K562 (cell line): ENCODE data around the gene CCDC167. TPM values are rescaled to one million over a fixed set of nuclear protein-coding genes. Genes with fewer than 3 reads are reported as not detected.

ENCODE experiments used
- ATAC-seq: fragments of 200-7000 bp; cut with Tn5 transposase; 3 replicates; pipeline ENCODE4 v1.9.1; 2020; ENCODE audit warnings: moderate library complexity
- BruUV-seq: library from RNA; stranded (reverse); fragments of 400-500 nt; replicated peaks from 2 replicates; lab custom pipeline; 2021; lab: Mats Ljungman, UMichigan
- CTCF ChIA-PET: fragments of 300-600 bp; formaldehyde crosslinking; extraction: SDS; loops from one replicate; lab custom pipeline; 2021; ENCODE audit warnings: low intra/inter-chr PET ratio; lab: Yijun Ruan, JAX
- POLR2A ChIA-PET: fragments of 300-600, 350-650 bp; sonication (Branson Sonifier 250); formaldehyde crosslinking; extraction: SDS; loops from one replicate; lab custom pipeline; 2021; ENCODE audit warnings: antibody characterized with exemption, inconsistent platforms; lab: Yijun Ruan, JAX
- DNase-seq, 4 experiments: peaks; one replicate each; pipeline versions ENCODE4 v3.0.0 to v3.0.0-alpha.2; 2011 to 2018; ENCODE audit warnings: low spot score in 3 of 4, mixed read lengths in 3 of 4; ENCODE audit errors: extremely low read depth in 1 of 4
- FAIRE-seq: peaks from 2 replicates; lab custom pipeline; 2011; peaks lifted over from hg19 to GRCh38; lab: Jason Lieb, UNC
- H2AFZ ChIP-seq: 2 replicates; pipeline ENCODE4 v1.6.0; 2011; ENCODE audit warnings: low read depth, low read length, control low read depth, inconsistent platforms
- H3K27ac ChIP-seq: fragments of 200-600 bp; 3 replicates; pipeline ENCODE4 v1.8.0; 2011; ENCODE audit warnings: low read depth, mild to moderate bottlenecking, control low read depth, inconsistent platforms, low read length, moderate library complexity, mixed read lengths; ENCODE audit errors: extremely low read depth
- H3K27me3 ChIP-seq, 2 experiments: fragments of 300-600 bp in 1 of 2; 2 replicates in 1 of 2; 3 replicates in 1 of 2; pipeline versions ENCODE4 v1.6.0 to v1.8.0; 2011; ENCODE audit warnings: inconsistent platforms in 2 of 2, low read length in 2 of 2, mild to moderate bottlenecking in 1 of 2, mixed read lengths in 1 of 2, moderate library complexity in 1 of 2; ENCODE audit not compliant: control insufficient read depth in 2 of 2, insufficient read depth in 2 of 2
- H3K36me3 ChIP-seq: fragments of 300-600 bp; 3 replicates; pipeline ENCODE4 v1.8.0; 2011; ENCODE audit warnings: mild to moderate bottlenecking, low read length, inconsistent platforms; ENCODE audit not compliant: control insufficient read depth, insufficient read depth
- H3K4me1 ChIP-seq, 2 experiments: fragments of 200-600 bp in 1 of 2; replicated peaks in 1 of 2; 2 replicates in 1 of 2; 3 replicates in 1 of 2; pipeline versions ENCODE4 v1.5.1 to v1.8.0; 2011; ENCODE audit warnings: inconsistent platforms in 2 of 2, low read length in 2 of 2, mild to moderate bottlenecking in 1 of 2, mixed read lengths in 1 of 2, moderate library complexity in 1 of 2; ENCODE audit not compliant: control insufficient read depth in 2 of 2, insufficient read depth in 2 of 2
- H3K4me2 ChIP-seq: 2 replicates; pipeline ENCODE4 v1.6.1; 2011; ENCODE audit warnings: low read length, control low read depth, inconsistent platforms, mixed read lengths; ENCODE audit not compliant: insufficient read depth
- H3K4me3 ChIP-seq: fragments of 200-600 bp; sonication (generic), shearing (Covaris generic); 2 replicates; pipeline ENCODE4 v1.5.1; 2016; ENCODE audit warnings: control low read depth, inconsistent platforms
- H3K79me2 ChIP-seq: fragments of 200-600 bp; 3 replicates; pipeline ENCODE4 v1.8.0; 2011; ENCODE audit warnings: low read length, inconsistent platforms; ENCODE audit not compliant: control insufficient read depth, insufficient read depth
- H3K9ac ChIP-seq, 2 experiments: 2 replicates each; pipeline versions ENCODE4 v1.6.0 to v1.6.1; 2011; ENCODE audit warnings: low read depth in 2 of 2, low read length in 2 of 2, control low read depth in 1 of 2, inconsistent platforms in 1 of 2, mild to moderate bottlenecking in 1 of 2, mixed read lengths in 1 of 2; ENCODE audit not compliant: insufficient read depth in 1 of 2
- H3K9me1 ChIP-seq: one replicate; pipeline ENCODE4 v1.6.0; 2011; ENCODE audit warnings: inconsistent platforms, mild to moderate bottlenecking, low read length, moderate library complexity; ENCODE audit not compliant: control insufficient read depth, insufficient read depth
- H3K9me3 ChIP-seq: replicated peaks from 2 replicates; pipeline ENCODE4 v1.5.1; 2011; ENCODE audit warnings: low read depth, low read length, inconsistent platforms; ENCODE audit not compliant: control insufficient read depth, insufficient read depth
- H4K20me1 ChIP-seq: replicated peaks from 2 replicates; pipeline ENCODE4 v1.6.1; 2011; ENCODE audit warnings: low read length, inconsistent platforms, mixed read lengths; ENCODE audit not compliant: control insufficient read depth, insufficient read depth
- FOXK2 ChIP-seq, 2 experiments: fragments of 450-650 bp; IDR thresholded peaks in 1 of 2; conservative IDR thresholded peaks in 1 of 2; 2 replicates each; pipeline ENCODE4 v1.6.1; 2016; ENCODE audit warnings: low read depth in 2 of 2, mild to moderate bottlenecking in 1 of 2
- KAT7 ChIP-seq: sonication (generic); formaldehyde crosslinking; IDR thresholded peaks from 2 replicates; pipeline ENCODE4 v1.8.0; 2022; ENCODE audit warnings: missing genetic modification reagents, mild to moderate bottlenecking, borderline replicate concordance
- RCOR1 ChIP-seq, 2 experiments: IDR thresholded peaks; 2 replicates each; pipeline ENCODE4 v1.6.1; 2012; ENCODE audit warnings: low read depth in 2 of 2, low read length in 2 of 2, borderline replicate concordance in 1 of 2, improper control_type of control experiment in 1 of 2
- SIN3A ChIP-seq, 2 experiments: fragments of 150-350 bp in 1 of 2; IDR thresholded peaks; 2 replicates each; pipeline ENCODE4 v1.6.1; 2011 to 2016; ENCODE audit warnings: borderline replicate concordance in 2 of 2, low read depth in 2 of 2, low read length in 2 of 2, mild to moderate bottlenecking in 2 of 2, moderate library complexity in 2 of 2; ENCODE audit not compliant: control insufficient read depth in 1 of 2
- SRF ChIP-seq, 2 experiments: fragments of 250-450, 450-650 bp in 1 of 2; sonication (Bioruptor Pico) in 1 of 2; sonication (generic) in 1 of 2; formaldehyde crosslinking; IDR thresholded peaks; 2 replicates each; pipeline versions ENCODE4 v1.5.0 to v1.5.1; 2020 to 2022; ENCODE audit warnings: mild to moderate bottlenecking in 1 of 2, missing genetic modification reagents in 1 of 2
- STAG1 ChIP-seq: sonication (generic); formaldehyde crosslinking; IDR thresholded peaks from 2 replicates; pipeline ENCODE4 v1.5.0; 2020; ENCODE audit warnings: missing genetic modification reagents, borderline replicate concordance
- TOE1 ChIP-seq, 2 experiments: fragments of 450-650 bp in 1 of 2; sonication (generic) in 1 of 2; formaldehyde crosslinking in 1 of 2; IDR thresholded peaks; 2 replicates each; pipeline versions ENCODE4 v1.7.1 to v1.8.0; 2016 to 2022; ENCODE audit warnings: borderline replicate concordance in 2 of 2, mild to moderate bottlenecking in 2 of 2, antibody characterized with exemption in 1 of 2, inconsistent platforms in 1 of 2, low read depth in 1 of 2, missing genetic modification reagents in 1 of 2, moderate library complexity in 1 of 2
- ZBTB40 ChIP-seq, 2 experiments: fragments of 450-650 bp in 1 of 2; sonication (generic) in 1 of 2; formaldehyde crosslinking in 1 of 2; IDR thresholded peaks; 2 replicates each; pipeline versions ENCODE4 v1.7.1 to v1.9.0; 2016 to 2022; ENCODE audit warnings: inconsistent platforms in 1 of 2, mild to moderate bottlenecking in 1 of 2, missing genetic modification reagents in 1 of 2
- ZFP1 ChIP-seq: fragments of 450-650 bp; formaldehyde crosslinking; IDR thresholded peaks from 2 replicates; pipeline ENCODE4 v1.4.0; 2020; ENCODE audit warnings: mild to moderate bottlenecking, mixed read lengths
- ZNF140 ChIP-seq: fragments of 250-450 bp; sonication (Bioruptor Pico); IDR thresholded peaks from 2 replicates; pipeline ENCODE4 v1.8.0; 2021; ENCODE audit warnings: moderate library complexity, mild to moderate bottlenecking, inconsistent platforms
- ZNF324 ChIP-seq: fragments of 250-450 bp; sonication (Bioruptor Pico); IDR thresholded peaks from 2 replicates; pipeline ENCODE4 v1.4.0; 2020; ENCODE audit warnings: mild to moderate bottlenecking
- WGBS: fragments of 100-300 bp; shearing (Covaris generic); methylation state at CpG from one replicate; pipeline ENCODE4 v1.1.6; 2016; ENCODE audit warnings: low coverage, mixed read lengths; ENCODE audit not compliant: insufficient coverage; ENCODE audit errors: missing lambda C conversion rate; 5-methylcytosine and 5-hydroxymethylcytosine counted together
- in situ Hi-C: fragments of 300-500 bp; cut with MboI; formaldehyde crosslinking; loops from 4 replicates; pipeline ENCODE4 v1.15.0; 2018; ENCODE audit warnings: inconsistent platforms, mixed read lengths
- intact Hi-C: fragments of 100-400 bp; cut with micrococcal nuclease; formaldehyde crosslinking; loops from 2 replicates; pipeline ENCODE4 v1.14.2; 2022
- polyA plus RNA-seq, 8 experiments: library from polyadenylated mRNA; depleted of rRNA in 4 of 8; stranded (reverse) in 5 of 8; unstranded in 3 of 8; fragments of >200 nt; fragmentation: Nextera tagmentation in 2 of 8; fragmentation: Illumina TruSeq in 1 of 8; extraction: Ambion mirVana in 2 of 8; extraction: Trizol in 1 of 8; gene quantifications; 2 replicates each; pipeline versions ENCODE4 v1.2.1 to v1.2.3, GENCODE V29; 2011 to 2014; ENCODE audit warnings: inconsistent platforms in 1 of 8, missing spikeins in 1 of 8
- total RNA-seq, 7 experiments: library from RNA; depleted of rRNA in 6 of 7; stranded (reverse); fragments of >200 nt in 6 of 7; fragmentation: Illumina TruSeq in 2 of 7; extraction: Trizol in 2 of 7; gene quantifications; 2 replicates each; pipeline versions ENCODE4 v1.2.1 to v1.2.3, GENCODE V29; 2011 to 2021; ENCODE audit warnings: low replicate concordance in 1 of 7

The CCDC167 gene
- total and polyA plus RNA-seq, 9 of the 15 experiments (the other 6 are each of a cell fraction or from before 2014, with no cell fraction given), result 26.0 to 114 (median 45.2) TPM

DNA sequence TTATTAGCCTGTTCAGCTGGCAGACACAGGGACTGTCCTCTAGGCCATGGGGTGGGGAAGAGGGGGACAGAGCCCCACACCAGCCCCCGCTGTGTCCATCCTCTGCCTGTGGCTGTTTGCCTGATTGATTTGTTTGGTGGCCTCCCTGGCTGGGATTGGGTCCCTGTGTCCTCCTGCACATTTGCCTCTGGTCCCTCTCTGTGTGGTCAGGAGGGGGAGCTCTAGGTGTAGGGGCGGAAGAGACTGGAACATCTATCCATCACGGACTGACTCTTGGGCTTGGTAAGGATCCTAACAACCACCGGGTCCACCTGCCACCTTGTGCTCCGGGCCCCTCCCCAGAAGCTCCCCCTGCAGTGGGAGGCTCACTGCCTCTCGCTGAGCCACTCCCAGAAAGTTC, 38.4 kb upstream of the CCDC167 start:
- H3K4me2 ChIP-seq, result no peak overlapping the region
- H3K79me2 ChIP-seq, result no peaks in the 10 kb centered on the region
- POLR2A ChIA-PET, result interaction anchor here (0.6 to 1.8 kb wide), 7 partner anchors 9 to 26 kb away, joined by 3 to 8 read pairs (median 3); no protein-coding TSS in a partner anchor
- H4K20me1 ChIP-seq, result peaks cover 17% of the 10 kb centered on the region; the same call in 1 of the 2 replicates
- H3K9ac ChIP-seq, result no peak overlapping the region
- H2AFZ ChIP-seq, result no peak overlapping the region
- intact Hi-C loops, result loop anchor here (2.0 kb wide), 2 partner anchors 29 to 155 kb away; no protein-coding TSS in a partner anchor
- H3K27ac ChIP-seq, result no peak overlapping the region
- no TSS peak for BruUV-seq
- H3K4me1 ChIP-seq, result peaks cover 2 to 20% of the 10 kb centered on the region in 2 experiments; a peak in 3 of 5 replicates
- in situ Hi-C loops, result no loop called here
- no peaks in the 10 kb centered on the region for H3K36me3 ChIP-seq
- CTCF ChIA-PET, result interaction anchor here (0.5 to 1.4 kb wide), 4 partner anchors 28 to 202 kb away, joined by 3 to 5 read pairs (median 4); no protein-coding TSS in a partner anchor
- peak; percentile 91 for FAIRE-seq
- DNase-seq, result peak; percentile 59 to 77 (median 62)
- peaks cover 55 to 83% of the 10 kb centered on the region in 2 experiments for H3K27me3 ChIP-seq
- H3K4me3 ChIP-seq, result no peak overlapping the region
- ATAC-seq, result peak; percentile 90
- 1% methylated on average over 6 of the region's 6 CpGs for WGBS
- H3K9me1 ChIP-seq, result no peaks in the 10 kb centered on the region
- H3K9me3 ChIP-seq, result no peaks in the 10 kb centered on the region
- no peak; a peak in 1 of 4 replicates for TF ChIP-seq SRF (CRISPR knock-in tag; IDR thresholded peaks at IDR 0.05)
- no peak for TF ChIP-seq ZBTB40 (IDR thresholded peaks at IDR 0.05)
- no peak for TF ChIP-seq ZBTB40 (CRISPR knock-in tag; IDR thresholded peaks at IDR 0.05)
- peak; percentile 45; the same call in 1 of the 2 replicates for TF ChIP-seq STAG1 (CRISPR knock-in tag)
- no peak for TF ChIP-seq TOE1 (IDR thresholded peaks at IDR 0.05; ENCODE audit: borderline replicate concordance)
- TF ChIP-seq TOE1 (CRISPR knock-in tag; IDR thresholded peaks at IDR 0.05; ENCODE audit: borderline replicate concordance, low read depth), result no peak
- TF ChIP-seq SIN3A (IDR thresholded peaks at IDR 0.05; ENCODE audit: borderline replicate concordance in 2 of 2, control insufficient read depth in 1 of 2, low read depth in 2 of 2, low read length in 2 of 2), result no peak
- no peak for TF ChIP-seq ZNF140 (CRISPR knock-in tag)
- TF ChIP-seq FOXK2 (conservative IDR thresholded peaks at IDR 0.05 in 1 of 2, IDR thresholded peaks at IDR 0.05 in 1 of 2; ENCODE audit: low read depth in 2 of 2), result no peak
- TF ChIP-seq ZFP1 (CRISPR knock-in tag), result no peak
- TF ChIP-seq KAT7, result no peak
- peak in 1 of 2 experiments; percentile 31; a peak in 1 of 4 replicates for TF ChIP-seq RCOR1 (IDR thresholded peaks at IDR 0.05; ENCODE audit: borderline replicate concordance in 1 of 2, low read depth in 2 of 2, low read length in 2 of 2)
- no peak for TF ChIP-seq ZNF324 (CRISPR knock-in tag)
